ENCODE measurements around the gene ZNF610.
A peak's percentile ranks its signal among the peaks of the same experiment; 100 is the strongest.
"Not testable (repeated sequence)": the region's sequence is repeated elsewhere in the genome, so short reads cannot be mapped to it uniquely, and the experiment has no call there.

Gene ZNF610

GRCh38 chr19:52336117-52336790, at the start of gene ZNF610:
TSS of gene ZNF610 (plus strand) at chr19:52336243. CDS start at chr19:52349173, 12,930 bp downstream.
- DNase-seq (ENCODE audit: low spot score) = peak; percentile 33

DNA sequence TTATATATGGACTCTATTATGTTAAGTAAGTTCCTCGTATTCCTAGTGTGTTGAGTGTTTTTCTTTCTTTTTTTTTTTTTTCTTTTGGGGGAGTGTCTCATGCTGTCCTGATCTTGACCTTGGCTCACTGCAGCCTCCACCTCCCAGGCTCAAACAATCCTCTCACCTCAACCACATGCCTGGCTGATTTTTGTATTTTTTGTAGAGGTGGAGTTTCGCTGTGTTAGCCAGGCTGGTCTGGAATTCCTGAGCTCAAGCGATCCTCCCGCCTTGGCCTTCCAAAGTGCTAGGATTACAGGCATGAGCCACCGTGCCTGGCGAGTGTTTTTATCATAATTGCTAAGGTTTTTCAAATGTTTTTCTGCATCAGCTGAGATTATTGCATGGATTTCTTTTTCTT, 49.8 kb upstream of the ZNF610 start:
- DNase-seq (ENCODE audit: low spot score) = no peak

GRCh38 chr19:52291781-52292180, 44.3 kb upstream of the ZNF610 start:
- DNase-seq (ENCODE audit: low spot score) = no peak

- not testable (repeated sequence) for DNase-seq (ENCODE audit: low spot score)
Observed at GRCh38 chr19:52292946-52293345, 43.1 kb upstream of the ZNF610 start.

- peak; percentile 19 for DNase-seq (ENCODE audit: low spot score)
Observed at GRCh38 chr19:52296400-52296772, 39.7 kb upstream of the ZNF610 start.

- peak; percentile 78 for DNase-seq (ENCODE audit: low spot score)
Observed at GRCh38 chr19:52296773-52297600, 39.1 kb upstream of the ZNF610 start, which contains the start of gene ZNF480. TSS of gene ZNF480 (plus strand) at chr19:52297169. CDS start at chr19:52300413, 3,244 bp downstream.

DNA sequence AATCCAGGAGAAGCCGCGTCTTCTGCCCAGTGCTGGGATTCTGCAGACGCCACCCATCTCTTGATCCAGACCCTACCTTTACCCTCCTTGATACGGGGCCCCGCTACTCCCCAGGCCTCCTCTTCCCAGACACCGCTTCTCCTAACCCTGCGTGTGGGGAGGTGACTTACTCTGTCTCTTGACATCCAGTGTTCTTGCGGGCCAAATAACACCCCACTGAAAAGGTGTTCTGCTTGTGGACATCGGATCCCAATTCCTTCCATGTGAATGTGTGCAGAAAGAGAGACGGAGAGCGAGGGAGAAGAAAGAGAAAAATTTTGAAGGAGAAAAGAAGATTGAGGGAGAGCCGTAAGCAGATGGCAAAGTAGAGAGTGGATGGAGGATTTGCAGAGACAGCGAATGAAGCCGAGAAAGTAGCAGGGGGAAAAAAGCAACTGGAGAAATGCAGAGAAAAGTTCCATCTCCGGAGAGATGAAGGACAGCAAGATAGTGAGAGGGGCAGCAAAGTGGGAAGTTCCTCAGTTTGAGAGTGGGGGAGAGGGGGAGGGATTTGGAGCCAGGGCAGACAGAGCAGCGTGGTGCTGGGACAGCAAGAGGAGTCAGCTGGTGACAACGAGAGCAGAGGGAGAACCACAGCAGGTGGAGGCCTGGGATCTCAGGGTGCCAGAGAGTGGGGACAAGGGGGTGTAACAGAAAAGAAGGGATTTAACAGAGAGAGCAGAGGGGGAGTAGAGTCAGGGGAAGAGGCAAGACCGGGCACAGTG, 38.3 kb upstream of the ZNF610 start:
- DNase-seq (ENCODE audit: low spot score) = no peak

- no peak for DNase-seq (ENCODE audit: low spot score)
Observed at GRCh38 chr19:52307275-52307674, 28.8 kb upstream of the ZNF610 start.

DNA sequence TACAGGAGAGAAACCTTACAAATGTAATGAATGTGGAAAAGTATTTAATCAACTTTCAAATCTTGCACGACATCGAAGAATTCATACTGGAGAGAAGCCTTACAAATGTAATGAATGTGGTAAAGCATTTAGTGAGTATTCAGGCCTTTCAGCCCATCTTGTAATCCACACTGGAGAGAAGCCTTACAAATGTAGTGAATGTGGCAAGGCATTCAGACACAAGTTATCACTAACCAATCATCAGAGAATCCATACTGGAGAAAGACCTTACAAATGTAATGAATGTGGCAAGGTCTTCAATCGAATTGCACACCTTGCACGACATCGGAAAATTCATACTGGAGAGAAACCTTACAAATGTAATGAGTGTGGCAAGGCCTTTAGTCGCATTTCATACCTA, 13.6 kb upstream of the ZNF610 start:
- no peak for DNase-seq (ENCODE audit: low spot score)

DNA sequence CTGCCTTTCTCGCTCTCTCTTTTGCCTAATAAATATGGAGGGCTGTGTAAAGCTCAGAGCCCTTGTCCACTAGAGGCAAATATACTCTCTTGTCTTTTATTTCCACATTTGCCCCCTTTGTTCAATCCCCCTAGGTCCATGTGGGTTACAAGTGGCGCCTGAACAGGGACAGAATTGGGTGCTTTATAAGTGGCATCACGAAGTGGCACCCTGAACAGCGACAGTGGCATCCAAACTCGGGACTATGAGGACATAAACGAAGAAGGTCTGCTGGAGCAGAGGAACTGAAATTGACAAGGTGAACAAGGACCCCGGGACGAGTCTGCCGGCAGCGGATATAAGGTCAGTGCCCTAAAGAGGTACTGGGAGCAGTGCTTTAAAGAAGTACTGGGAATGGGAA, 4.3 kb upstream of the ZNF610 start:
- no peak for DNase-seq (ENCODE audit: low spot score)

GRCh38 chr19:52335768-52336116, 301 bp upstream of the ZNF610 start:
- no peak for DNase-seq (ENCODE audit: low spot score)

- DNase-seq (ENCODE audit: low spot score) = no peak
Observed at GRCh38 chr19:52336791-52337381, 843 bp downstream of the ZNF610 start.

DNA sequence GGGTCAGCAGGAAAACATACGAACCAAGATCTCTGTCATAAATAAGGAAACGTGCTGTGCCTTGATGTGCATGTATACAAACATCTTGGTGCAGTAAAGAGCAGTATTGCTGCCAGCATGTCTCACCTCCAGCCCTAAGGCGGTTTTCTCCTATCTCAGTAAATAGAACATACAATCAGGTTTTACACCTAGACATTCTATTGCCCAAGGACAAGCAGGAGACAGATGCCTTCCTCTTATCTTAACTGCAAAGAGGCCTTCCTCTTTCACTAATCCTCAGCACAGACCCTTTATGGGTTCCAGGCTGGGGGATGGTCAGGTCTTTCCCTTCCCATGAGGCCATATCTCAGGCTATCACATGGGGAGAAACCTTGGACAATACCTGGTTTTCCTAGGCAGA, 3.0 kb downstream of the ZNF610 start:
- not testable (repeated sequence) for DNase-seq (ENCODE audit: low spot score)

DNA sequence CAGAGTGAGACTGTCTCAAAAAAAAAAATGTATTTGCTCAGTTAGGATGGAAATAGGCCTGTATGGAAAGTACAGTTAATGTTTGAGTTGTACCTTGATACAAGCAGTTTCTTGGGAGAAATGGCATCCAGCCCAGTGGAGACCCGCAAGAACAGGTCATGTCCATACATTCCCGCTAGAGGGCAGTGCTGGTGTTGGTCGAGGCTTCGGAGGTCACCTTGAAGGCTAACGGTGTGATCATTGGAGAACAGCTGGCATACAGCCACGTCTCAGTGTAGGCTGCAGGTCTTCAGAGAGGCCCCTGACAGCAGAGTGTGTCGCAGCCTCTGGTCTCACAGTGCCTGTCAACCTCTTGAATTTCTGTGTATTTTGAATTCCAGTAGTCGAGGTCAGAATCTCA, 7.5 kb downstream of the ZNF610 start:
- DNase-seq (ENCODE audit: low spot score) = peak; percentile 33

DNA sequence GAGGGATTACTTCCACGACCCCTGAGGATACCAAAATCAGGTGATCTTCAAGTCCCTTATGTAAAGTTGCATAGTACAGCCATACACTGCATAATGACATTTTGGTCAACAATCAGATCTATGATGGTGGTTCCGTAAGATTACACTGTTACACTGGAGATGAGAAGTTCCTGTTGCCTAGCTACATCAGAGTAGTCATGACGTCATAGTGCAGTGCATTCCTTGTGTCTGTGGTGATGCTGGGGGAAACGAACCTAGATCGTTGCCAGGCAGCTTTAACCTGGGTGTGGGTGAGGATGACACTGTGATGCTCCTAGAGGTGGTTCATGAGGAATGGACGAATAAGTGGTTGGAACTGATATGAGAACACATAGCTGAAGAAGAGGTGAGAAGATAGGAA, 9.1 kb downstream of the ZNF610 start:
- DNase-seq (ENCODE audit: low spot score) = no peak

DNA sequence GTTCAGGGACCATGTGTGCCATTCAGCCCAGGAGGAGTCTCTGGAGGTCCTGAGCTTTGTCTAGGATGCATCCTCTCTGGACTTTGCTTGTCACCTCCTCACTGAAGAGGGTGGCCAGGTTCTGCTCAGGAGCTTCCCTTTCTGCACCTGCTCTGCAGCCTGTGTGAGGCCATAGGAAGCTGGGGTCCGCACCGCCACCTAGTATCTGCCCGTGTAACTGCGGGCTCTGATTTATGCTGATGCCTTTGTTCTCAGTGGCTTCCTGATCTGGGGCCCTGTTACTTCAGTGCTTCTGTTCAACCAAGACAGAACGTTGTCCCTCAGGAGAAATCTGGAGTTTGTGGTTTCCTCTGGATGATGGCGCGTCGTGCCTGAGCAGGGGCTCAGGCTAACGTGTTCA, 15.5 kb downstream of the ZNF610 start:
- DNase-seq (ENCODE audit: low spot score) = no peak

DNA sequence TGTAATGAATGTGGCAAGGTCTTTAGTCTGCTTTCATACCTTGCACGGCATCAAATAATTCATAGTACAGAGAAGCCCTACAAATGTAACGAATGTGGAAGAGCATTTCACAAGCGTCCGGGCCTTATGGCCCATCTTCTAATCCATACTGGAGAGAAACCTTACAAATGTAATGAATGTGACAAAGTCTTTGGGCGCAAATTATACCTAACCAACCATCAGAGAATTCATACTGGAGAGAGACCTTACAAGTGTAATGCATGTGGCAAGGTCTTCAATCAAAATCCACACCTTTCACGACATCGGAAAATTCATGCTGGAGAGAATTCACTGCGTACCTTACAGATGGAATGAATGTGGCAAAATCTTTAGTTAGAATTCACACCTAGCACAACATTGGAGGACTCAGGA, 30.4 kb downstream of the ZNF610 start:
- no peak for DNase-seq (ENCODE audit: low spot score)

DNA sequence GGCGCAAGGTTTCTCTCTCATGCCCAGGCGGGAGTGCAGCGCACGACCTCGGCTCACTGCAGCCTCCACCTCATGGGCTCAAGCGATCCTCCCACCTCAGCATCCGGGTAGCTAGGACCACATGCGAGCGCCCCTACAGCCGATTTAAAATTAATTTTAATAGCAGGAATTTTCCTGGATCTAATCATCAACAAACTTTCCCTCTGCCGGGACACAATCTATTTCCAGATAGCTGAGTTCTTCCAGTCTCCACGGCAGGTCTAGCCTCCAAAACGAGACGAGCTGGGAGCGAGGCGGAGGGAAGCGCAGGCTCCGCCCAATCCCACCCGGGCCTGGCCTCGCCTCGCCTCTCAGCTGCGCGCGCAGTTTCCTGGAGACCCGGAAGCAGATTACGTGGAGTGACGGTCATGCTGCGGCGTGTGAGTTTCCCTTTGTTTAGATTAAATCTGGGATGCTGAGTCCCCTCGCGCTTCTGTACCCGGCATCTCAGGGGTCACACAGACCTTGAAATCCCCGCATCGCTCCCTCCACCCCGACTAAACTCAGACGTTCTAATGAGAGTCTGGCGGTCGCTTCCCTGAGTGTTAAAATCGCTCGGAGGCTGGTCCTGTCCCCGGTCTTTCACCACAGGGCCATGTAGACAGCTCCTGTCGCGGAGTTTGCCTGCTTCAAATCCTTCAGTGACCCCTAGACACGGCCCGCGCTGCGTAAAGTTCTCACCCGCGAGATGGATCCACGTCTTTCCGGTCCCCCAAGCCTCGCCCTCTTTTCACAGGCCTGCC, 33.7 kb downstream of the ZNF610 start, which contains the start of gene ZNF880:
ZNF880 (plus strand) TSS at position 365 of the 782 bp plus-strand sequence; CDS start at position 408, 43 bp downstream.
- no peak for DNase-seq (ENCODE audit: low spot score)

- DNase-seq (ENCODE audit: low spot score) = no peak
Observed at GRCh38 chr19:52370341-52370710, 34.3 kb downstream of the ZNF610 start.

DNA sequence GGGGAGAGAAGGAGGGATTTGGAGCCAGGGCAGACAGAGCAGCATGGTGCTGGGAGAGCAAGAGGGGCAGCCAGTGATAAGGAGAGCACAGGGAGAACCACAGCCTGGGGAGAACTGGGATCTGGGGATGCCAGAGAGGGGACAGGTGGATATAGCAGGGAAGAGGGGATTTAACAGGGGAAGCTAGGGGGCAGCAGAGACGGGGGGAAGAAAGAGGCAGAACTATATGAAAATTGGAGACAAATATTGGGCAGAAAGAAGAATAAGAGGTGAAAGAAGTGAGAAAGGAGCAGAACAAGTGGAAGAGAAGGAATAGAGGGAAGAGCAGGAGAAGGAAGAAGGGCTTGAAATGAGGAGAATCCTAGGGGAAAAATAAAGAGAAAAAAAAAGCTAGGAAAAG, 55.1 kb downstream of the ZNF610 start:
- no peak for DNase-seq (ENCODE audit: low spot score)

- no peak for DNase-seq (ENCODE audit: low spot score)
Observed at GRCh38 chr19:52397310-52398080, 61.5 kb downstream of the ZNF610 start, which contains the start of gene ZNF528. TSS of gene ZNF528 (plus strand) at chr19:52397849. CDS start at chr19:52402014, 4,165 bp downstream.
